BLaER1 (cell line): Measurements from ENCODE around the gene EYS.

Source experiments
- H3K27ac ChIP-seq: shearing (Covaris generic); formaldehyde crosslinking; 2 replicates; pipeline ENCODE4 v1.8.1; 2022
- H3K27me3 ChIP-seq: shearing (Covaris generic); formaldehyde crosslinking; 2 replicates; pipeline ENCODE4 v1.8.1; 2022
- H3K36me3 ChIP-seq: shearing (Covaris generic); formaldehyde crosslinking; 2 replicates; pipeline ENCODE4 v1.8.1; 2022
- H3K4me1 ChIP-seq: shearing (Covaris generic); formaldehyde crosslinking; 2 replicates; pipeline ENCODE4 v1.8.1; 2022
- H3K4me2 ChIP-seq: shearing (Covaris generic); formaldehyde crosslinking; 2 replicates; pipeline ENCODE4 v1.8.1; 2022
- H3K4me3 ChIP-seq: shearing (Covaris generic); formaldehyde crosslinking; 2 replicates; pipeline ENCODE4 v1.8.1; 2022
- H3K9ac ChIP-seq: shearing (Covaris generic); formaldehyde crosslinking; 2 replicates; pipeline ENCODE4 v1.8.1; 2022
- H3K9me3 ChIP-seq: shearing (Covaris generic); formaldehyde crosslinking; 2 replicates; pipeline ENCODE4 v1.8.1; 2022
- H4K20me1 ChIP-seq: shearing (Covaris generic); formaldehyde crosslinking; 2 replicates; pipeline ENCODE4 v1.8.1; 2022
- Cebpa-rat ChIP-seq: shearing (Covaris generic); IDR thresholded peaks from 2 replicates; pipeline ENCODE4 v1.8.1; 2022

The EYS gene

DNA sequence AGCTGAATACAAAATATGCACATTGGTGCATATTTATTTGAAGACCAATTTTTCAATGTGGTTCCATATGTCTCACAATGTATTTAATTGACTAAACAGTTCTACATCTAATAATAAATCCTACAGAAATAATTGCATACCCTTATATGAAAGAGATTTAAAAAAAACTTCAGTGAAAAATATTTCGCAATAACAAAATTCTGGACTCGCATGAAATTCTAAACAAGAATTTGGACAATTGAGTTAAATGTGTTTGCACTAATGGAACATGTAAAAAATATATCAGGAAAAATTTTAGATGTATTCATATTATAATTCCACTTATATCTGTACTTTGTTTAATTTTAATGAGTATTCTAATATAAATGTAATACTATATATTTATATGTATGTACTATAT is 1003.1 kb downstream of the EYS start:
- H4K20me1 ChIP-seq = no peaks in the 10 kb centered on the region
- H3K9me3 ChIP-seq = no peaks in the 10 kb centered on the region
- no peaks in the 10 kb centered on the region for H3K27me3 ChIP-seq
- H3K9ac ChIP-seq = no peak overlapping the region
- no peaks in the 10 kb centered on the region for H3K4me1 ChIP-seq
- no peak overlapping the region for H3K4me2 ChIP-seq
- H3K4me3 ChIP-seq = no peak overlapping the region
- no peak for TF ChIP-seq Cebpa-rat
- H3K27ac ChIP-seq = no peak overlapping the region
- no peaks in the 10 kb centered on the region for H3K36me3 ChIP-seq

DNA sequence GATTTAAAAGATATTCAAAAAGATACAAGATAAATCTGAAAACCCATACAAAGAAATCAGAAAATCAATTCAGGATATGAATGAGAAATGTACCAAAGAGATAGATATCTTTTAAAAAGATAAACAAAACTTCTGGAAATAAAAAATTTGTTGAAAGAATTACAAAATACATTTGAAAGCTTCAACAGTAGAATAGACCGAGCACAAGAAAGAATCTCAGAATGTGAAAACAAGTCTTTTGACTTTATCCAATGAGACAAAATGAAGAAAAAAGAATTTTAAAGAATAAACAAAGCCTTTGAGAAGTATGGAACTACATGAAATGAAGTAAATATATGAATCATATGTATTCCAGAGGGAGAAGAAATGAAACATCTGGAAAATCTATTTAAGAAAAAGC is 1011.0 kb downstream of the EYS start:
- no peak for TF ChIP-seq Cebpa-rat
- Histone ChIP-seq H4K20me1 (no peaks in the 10 kb centered on the region), H3K27me3 (no peaks in the 10 kb centered on the region)

DNA sequence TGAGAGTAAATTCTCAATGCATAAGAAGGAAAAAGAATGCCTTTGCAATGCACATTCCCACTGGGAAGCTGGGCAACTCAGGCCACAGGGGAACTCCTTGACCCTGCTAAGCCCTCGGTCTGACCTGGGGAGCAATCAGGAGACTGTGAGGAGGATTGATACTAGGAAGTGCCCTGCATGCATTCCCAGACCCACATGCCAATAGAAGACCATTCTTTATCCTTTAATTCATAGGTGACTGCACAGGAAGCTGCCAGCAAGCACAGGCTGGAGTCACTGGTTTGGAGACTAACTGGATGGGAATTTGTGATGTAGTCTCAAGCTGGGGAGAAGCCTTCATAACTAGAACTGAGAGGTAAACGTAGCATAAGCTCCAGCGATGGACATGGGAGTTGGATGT is 1012.7 kb downstream of the EYS start:
- H3K27ac ChIP-seq = no peak overlapping the region
- no peak for TF ChIP-seq Cebpa-rat
- no peaks in the 10 kb centered on the region for H3K27me3 ChIP-seq
- H3K9me3 ChIP-seq = peaks cover 18% of the 10 kb centered on the region
- no peaks in the 10 kb centered on the region for H3K36me3 ChIP-seq
- no peak overlapping the region for H3K9ac ChIP-seq
- H3K4me2 ChIP-seq = no peak overlapping the region
- H3K4me1 ChIP-seq = no peaks in the 10 kb centered on the region
- H3K4me3 ChIP-seq = no peak overlapping the region
- H4K20me1 ChIP-seq = no peaks in the 10 kb centered on the region

More for the DNA sequence above, 1011.0 kb downstream of the EYS start:
- H3K4me1 ChIP-seq = no peaks in the 10 kb centered on the region
- no peak overlapping the region for H3K4me3 ChIP-seq
- no peaks in the 10 kb centered on the region for H3K36me3 ChIP-seq
- H3K9ac ChIP-seq = no peak overlapping the region
- no peak overlapping the region for H3K27ac ChIP-seq
- H3K4me2 ChIP-seq = no peak overlapping the region
- H3K9me3 ChIP-seq = peaks cover 18% of the 10 kb centered on the region

DNA sequence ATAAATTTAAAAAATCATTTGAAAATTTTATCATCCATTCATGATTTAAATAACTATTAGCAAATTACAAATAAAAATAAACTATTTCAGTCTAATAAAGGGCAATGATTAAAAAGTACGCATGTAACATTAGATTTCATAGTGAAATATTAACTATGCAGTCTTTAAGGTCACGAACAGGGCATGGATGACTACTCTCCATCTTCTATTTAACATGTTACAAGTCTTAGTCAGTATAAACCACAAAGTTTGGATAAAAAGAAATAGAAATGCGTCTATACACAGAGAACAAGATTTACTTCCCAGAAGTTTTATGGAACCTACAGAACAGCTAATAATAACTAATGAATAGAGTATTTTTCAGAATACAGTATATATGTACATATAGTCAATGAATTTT is 1016.0 kb downstream of the EYS start:
- Histone ChIP-seq H3K4me3 (no peak overlapping the region), H3K4me1 (no peaks in the 10 kb centered on the region), H3K27ac (no peak overlapping the region), H3K9me3 (peaks cover 11% of the 10 kb centered on the region), H4K20me1 (no peaks in the 10 kb centered on the region), H3K36me3 (no peaks in the 10 kb centered on the region), H3K9ac (no peak overlapping the region), H3K27me3 (no peaks in the 10 kb centered on the region), H3K4me2 (no peak overlapping the region)
- no peak for TF ChIP-seq Cebpa-rat

DNA sequence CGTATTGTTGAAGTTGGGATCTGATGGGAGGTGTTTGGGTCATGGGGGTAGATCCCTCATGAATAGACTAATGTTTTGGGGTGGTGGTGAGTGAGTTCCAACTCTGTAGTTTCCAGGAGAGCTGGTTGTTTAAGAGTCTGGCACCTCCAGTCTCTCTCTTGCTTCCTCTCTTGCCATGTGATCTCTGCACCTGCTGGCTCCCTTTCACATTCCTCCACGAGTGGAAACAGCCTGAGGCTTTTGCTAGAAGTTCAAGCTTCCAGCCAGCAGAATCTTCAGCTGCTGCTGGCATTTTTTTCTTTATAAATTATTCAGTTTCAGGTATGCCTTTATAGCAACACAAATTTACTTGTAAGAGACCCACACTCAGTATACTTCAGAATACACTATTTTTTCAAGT is 1021.6 kb downstream of the EYS start:
- TF ChIP-seq Cebpa-rat = no peak
- H3K9me3 ChIP-seq = no peaks in the 10 kb centered on the region
- no peaks in the 10 kb centered on the region for H3K27me3 ChIP-seq

DNA sequence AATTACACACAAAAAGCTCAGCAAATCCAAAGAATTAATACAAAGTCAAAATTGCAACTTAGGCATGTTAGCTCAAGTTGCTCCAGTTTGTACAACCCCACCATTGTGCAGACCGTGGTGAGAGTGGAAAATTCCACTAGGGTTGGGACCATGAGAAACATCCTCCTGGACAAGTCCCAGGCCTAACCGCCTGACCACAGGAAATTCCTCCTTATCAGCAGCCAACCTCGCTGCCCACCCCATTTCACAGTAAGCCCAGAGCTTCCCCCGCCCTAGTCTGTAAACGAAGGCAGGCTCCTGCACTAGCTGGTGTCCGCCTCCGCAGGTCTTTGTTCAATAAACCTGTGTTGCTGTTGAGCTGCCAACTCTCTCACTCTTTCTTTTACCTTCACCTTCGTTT is 1023.3 kb downstream of the EYS start:
- Histone ChIP-seq H3K36me3 (no peaks in the 10 kb centered on the region), H3K27ac (no peak overlapping the region), H4K20me1 (no peaks in the 10 kb centered on the region), H3K4me1 (no peaks in the 10 kb centered on the region), H3K9me3 (no peaks in the 10 kb centered on the region), H3K4me2 (no peak overlapping the region), H3K9ac (no peak overlapping the region), H3K4me3 (no peak overlapping the region), H3K27me3 (no peaks in the 10 kb centered on the region)
- no peak for TF ChIP-seq Cebpa-rat

More for the DNA sequence above, 1021.6 kb downstream of the EYS start:
- H3K27ac ChIP-seq = no peak overlapping the region
- no peak overlapping the region for H3K4me2 ChIP-seq
- no peaks in the 10 kb centered on the region for H3K36me3 ChIP-seq
- no peak overlapping the region for H3K4me3 ChIP-seq
- no peaks in the 10 kb centered on the region for H3K4me1 ChIP-seq
- H3K9ac ChIP-seq = no peak overlapping the region
- no peaks in the 10 kb centered on the region for H4K20me1 ChIP-seq

DNA sequence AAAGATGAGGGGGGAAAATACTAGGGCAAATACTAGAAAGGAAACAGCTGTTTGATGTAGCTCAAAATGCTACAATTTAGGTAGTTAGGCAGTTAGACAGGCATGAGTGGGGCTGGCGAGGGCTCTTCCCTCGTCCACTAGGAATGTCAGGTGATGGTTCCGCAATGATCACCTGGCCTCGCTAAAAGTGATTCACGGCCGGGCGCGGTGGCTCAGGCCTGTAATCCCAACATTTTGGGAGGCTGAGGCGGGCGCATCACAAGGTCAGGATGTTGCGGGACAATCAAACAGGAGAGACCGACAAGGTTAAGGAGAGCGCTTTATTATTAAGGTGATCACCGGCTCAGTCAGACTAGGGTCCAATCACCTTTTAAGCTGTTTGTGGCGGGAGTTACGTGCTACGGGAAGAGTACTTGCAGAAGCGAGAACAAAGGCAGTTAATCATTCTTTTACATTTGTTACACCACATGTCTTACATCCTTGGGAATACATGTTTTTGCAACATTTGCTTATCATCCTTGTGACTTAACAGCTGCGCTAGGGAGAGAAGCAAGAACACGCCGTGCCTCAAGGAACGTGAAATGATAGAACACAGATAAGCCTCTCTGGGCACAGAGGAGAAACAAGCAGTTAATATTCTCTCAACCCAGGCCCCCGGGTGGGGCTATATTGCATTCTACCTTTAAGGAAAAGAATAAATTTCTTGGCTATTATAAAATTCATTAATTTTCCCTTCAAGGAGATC is 1025.4 kb downstream of the EYS start:
- no peak overlapping the region for H3K27ac ChIP-seq
- no peak overlapping the region for H3K4me2 ChIP-seq
- no peaks in the 10 kb centered on the region for H4K20me1 ChIP-seq
- H3K36me3 ChIP-seq = no peaks in the 10 kb centered on the region
- H3K27me3 ChIP-seq = no peaks in the 10 kb centered on the region
- no peaks in the 10 kb centered on the region for H3K9me3 ChIP-seq
- H3K4me3 ChIP-seq = no peak overlapping the region
- no peak for TF ChIP-seq Cebpa-rat
- no peaks in the 10 kb centered on the region for H3K4me1 ChIP-seq
- H3K9ac ChIP-seq = no peak overlapping the region

DNA sequence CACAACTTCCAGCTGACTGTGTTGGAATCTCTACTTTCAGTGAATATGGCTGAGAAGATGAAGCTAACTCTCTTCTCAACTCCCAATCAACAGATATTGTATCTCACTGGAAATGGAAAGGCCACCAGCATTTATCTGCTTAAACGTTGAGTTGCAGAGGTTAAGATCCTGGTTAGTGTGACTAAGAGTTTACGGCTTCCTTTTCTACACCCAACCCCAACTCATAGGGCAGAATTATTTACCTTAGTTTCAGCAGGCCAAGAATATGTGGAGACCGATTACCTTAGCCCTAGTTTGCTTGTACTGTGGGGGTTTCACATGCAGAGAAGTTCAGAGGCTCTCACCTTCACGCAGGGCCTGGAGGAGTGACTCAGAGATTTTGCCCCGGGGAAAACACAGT is 1026.6 kb downstream of the EYS start:
- H3K4me2 ChIP-seq = no peak overlapping the region
- no peak overlapping the region for H3K27ac ChIP-seq
- no peaks in the 10 kb centered on the region for H4K20me1 ChIP-seq
- H3K27me3 ChIP-seq = no peaks in the 10 kb centered on the region
- no peak overlapping the region for H3K4me3 ChIP-seq
- H3K4me1 ChIP-seq = no peaks in the 10 kb centered on the region
- no peaks in the 10 kb centered on the region for H3K36me3 ChIP-seq
- H3K9me3 ChIP-seq = no peaks in the 10 kb centered on the region
- H3K9ac ChIP-seq = no peak overlapping the region
- TF ChIP-seq Cebpa-rat = no peak

DNA sequence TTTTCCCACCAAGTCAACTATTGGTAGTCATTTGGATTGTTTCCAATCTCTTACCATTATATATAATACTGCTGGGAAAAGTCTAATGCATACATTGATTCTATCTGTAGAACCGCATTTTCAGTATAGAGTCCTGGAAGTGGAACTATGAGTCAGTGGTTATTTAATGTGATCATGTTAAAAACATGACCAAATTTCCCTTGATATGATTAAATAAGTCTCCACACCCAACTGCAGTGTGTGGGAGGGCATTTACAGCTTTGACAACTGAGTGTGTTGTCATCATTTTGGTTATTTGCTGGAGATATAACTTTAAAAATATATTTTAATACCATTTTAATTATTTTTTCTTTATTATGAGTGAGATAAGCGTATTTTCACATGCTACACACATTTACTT is 1027.6 kb downstream of the EYS start:
- Histone ChIP-seq H3K27ac (no peak overlapping the region), H3K9me3 (no peaks in the 10 kb centered on the region), H3K9ac (no peak overlapping the region), H3K4me3 (no peak overlapping the region), H3K36me3 (no peaks in the 10 kb centered on the region), H3K4me1 (no peaks in the 10 kb centered on the region), H3K27me3 (no peaks in the 10 kb centered on the region), H4K20me1 (no peaks in the 10 kb centered on the region), H3K4me2 (no peak overlapping the region)
- no peak for TF ChIP-seq Cebpa-rat

DNA sequence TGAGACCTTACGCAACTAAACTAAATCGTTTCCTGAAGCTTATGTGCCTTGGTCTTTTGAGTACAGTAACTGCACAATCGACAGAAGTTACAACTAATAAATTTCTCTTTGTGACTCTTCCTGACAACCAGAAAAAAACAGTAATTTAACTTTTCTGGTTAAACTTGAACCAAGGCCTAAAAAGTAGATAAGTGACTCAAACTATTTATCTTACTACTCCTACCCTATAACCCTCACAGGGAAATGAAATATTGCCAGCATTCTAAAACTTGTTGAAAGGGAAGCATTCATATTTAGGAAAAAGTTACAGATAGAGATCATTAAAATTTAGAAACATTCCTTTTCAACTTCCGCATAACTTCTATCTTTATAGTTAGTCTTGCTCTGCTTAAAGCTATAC is 1034.4 kb downstream of the EYS start:
- H3K4me3 ChIP-seq = no peak overlapping the region
- no peaks in the 10 kb centered on the region for H3K36me3 ChIP-seq
- H3K27me3 ChIP-seq = no peaks in the 10 kb centered on the region
- H3K4me2 ChIP-seq = no peak overlapping the region
- no peak for TF ChIP-seq Cebpa-rat
- no peak overlapping the region for H3K9ac ChIP-seq
- H3K27ac ChIP-seq = no peak overlapping the region
- no peaks in the 10 kb centered on the region for H3K4me1 ChIP-seq
- no peaks in the 10 kb centered on the region for H3K9me3 ChIP-seq
- H4K20me1 ChIP-seq = no peaks in the 10 kb centered on the region

DNA sequence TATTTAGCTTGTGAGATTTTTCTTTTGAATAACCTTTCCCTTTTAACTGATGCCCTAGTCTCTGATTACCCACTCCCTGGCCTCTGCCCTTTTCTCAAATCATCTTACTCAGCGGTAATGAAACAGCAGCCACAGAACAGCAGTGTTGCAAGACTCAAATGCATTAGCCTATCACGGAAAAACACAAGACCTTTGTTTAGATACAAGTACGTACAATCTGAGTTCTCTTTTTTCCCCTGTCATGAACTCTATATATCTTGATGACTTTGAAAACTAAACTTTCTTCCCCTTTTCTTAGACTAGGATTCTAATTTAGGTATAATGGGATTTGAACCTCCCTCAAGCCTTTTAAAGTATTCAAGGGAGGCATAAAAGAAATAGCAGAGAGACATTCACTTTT is 1034.9 kb downstream of the EYS start:
- Histone ChIP-seq H3K27ac (no peak overlapping the region), H3K9me3 (no peaks in the 10 kb centered on the region), H4K20me1 (no peaks in the 10 kb centered on the region), H3K4me2 (no peak overlapping the region), H3K4me1 (no peaks in the 10 kb centered on the region), H3K4me3 (no peak overlapping the region), H3K27me3 (no peaks in the 10 kb centered on the region), H3K36me3 (no peaks in the 10 kb centered on the region), H3K9ac (no peak overlapping the region)
- no peak for TF ChIP-seq Cebpa-rat
